ENCODE measurements around the gene AXIN1.
A peak's percentile ranks its signal among the peaks of the same experiment; 100 is the strongest.
"Not testable (repeated sequence)": the region's sequence is repeated elsewhere in the genome, so short reads cannot be mapped to it uniquely, and the experiment has no call there.

Gene AXIN1

GRCh38 chr16:334861-335632 lies 17.5 kb downstream of the AXIN1 start:
- peak; percentile 74 for FAIRE-seq

GRCh38 chr16:334164-334832 lies 18.2 kb downstream of the AXIN1 start:
- FAIRE-seq, result peak; percentile 83
- DNase-seq (ENCODE audit: low spot score), result not testable (repeated sequence)

More at GRCh38 chr16:334861-335632, 17.5 kb downstream of the AXIN1 start:
- not testable (repeated sequence) for DNase-seq (ENCODE audit: low spot score)

- DNase-seq (ENCODE audit: low spot score) (no peak), FAIRE-seq (no peak)
These were observed 19.0 kb downstream of the AXIN1 start for GRCh38 chr16:333406-334094.

GRCh38 chr16:331181-331814 lies 21.2 kb downstream of the AXIN1 start:
- not testable (repeated sequence) for FAIRE-seq

GRCh38 chr16:330741-331140 lies 21.8 kb downstream of the AXIN1 start:
- FAIRE-seq (no peak), DNase-seq (ENCODE audit: low spot score) (no peak)

More at GRCh38 chr16:331181-331814, 21.2 kb downstream of the AXIN1 start:
- DNase-seq (ENCODE audit: low spot score), result not testable (repeated sequence)

GRCh38 chr16:325375-326145 lies 27.0 kb downstream of the AXIN1 start:
- no peak for DNase-seq (ENCODE audit: low spot score)
- no peak for FAIRE-seq

GRCh38 chr16:324451-325334 lies 27.8 kb downstream of the AXIN1 start:
- no peak for FAIRE-seq
- no peak for DNase-seq (ENCODE audit: low spot score)

GRCh38 chr16:324201-324450 lies 28.4 kb downstream of the AXIN1 start:
- FAIRE-seq (no peak), DNase-seq (ENCODE audit: low spot score) (no peak)

- no peak for DNase-seq (ENCODE audit: low spot score)
- FAIRE-seq, result no peak
These were observed 29.9 kb downstream of the AXIN1 start for GRCh38 chr16:322476-323143.

- FAIRE-seq (no peak), DNase-seq (ENCODE audit: low spot score) (no peak)
These were observed 31.0 kb downstream of the AXIN1 start for GRCh38 chr16:321532-321931.

- FAIRE-seq (no peak), DNase-seq (ENCODE audit: low spot score) (no peak)
These were observed 32.3 kb downstream of the AXIN1 start for GRCh38 chr16:320206-320605.

GRCh38 chr16:318628-319027 lies 33.9 kb downstream of the AXIN1 start:
- DNase-seq (ENCODE audit: low spot score), result no peak
- no peak for FAIRE-seq

- DNase-seq (ENCODE audit: low spot score) (no peak), FAIRE-seq (no peak)
These were observed 34.9 kb downstream of the AXIN1 start for GRCh38 chr16:317583-317982.

GRCh38 chr16:316741-317464 lies 35.6 kb downstream of the AXIN1 start:
- DNase-seq (ENCODE audit: low spot score) (no peak), FAIRE-seq (no peak)

- no peak for FAIRE-seq
- DNase-seq (ENCODE audit: low spot score), result no peak
These were observed 37.7 kb downstream of the AXIN1 start for GRCh38 chr16:314795-315299.

GRCh38 chr16:314351-314750 lies 38.2 kb downstream of the AXIN1 start:
- no peak for FAIRE-seq
- DNase-seq (ENCODE audit: low spot score), result no peak

- FAIRE-seq, result no peak
- no peak for DNase-seq (ENCODE audit: low spot score)
These were observed 40.8 kb downstream of the AXIN1 start for GRCh38 chr16:311725-312124.

- FAIRE-seq, result no peak
- no peak for DNase-seq (ENCODE audit: low spot score)
These were observed 43.0 kb downstream of the AXIN1 start for GRCh38 chr16:309476-309875.
